HL-60/S4 treated with retinoic acid at 250 ng/mL for 4 days and 3 days (cell line): Measurements from ENCODE around the gene FTSJ3.
"Not testable (repeated sequence)": the region's sequence is repeated elsewhere in the genome, so short reads cannot be mapped to it uniquely, and the experiment has no call there.

Experiments used
- in situ Hi-C: fragments of 300-500 bp; cut with MboI; formaldehyde crosslinking; loops from 2 replicates; pipeline ENCODE4 v1.7.0; 2022; ENCODE audit warnings: low sequenced_read_pairs

The FTSJ3 gene

GRCh38 chr17:63798572-63799106 lies 28.8 kb downstream of the FTSJ3 start:
- in situ Hi-C loops = no loop called here

- in situ Hi-C loops = not testable (repeated sequence)
These were observed 31.1 kb downstream of the FTSJ3 start for GRCh38 chr17:63796375-63796774.

- in situ Hi-C loops = no loop called here
These were observed 35.3 kb downstream of the FTSJ3 start for GRCh38 chr17:63792055-63792729.

- in situ Hi-C loops = no loop called here
These were observed 37.4 kb downstream of the FTSJ3 start for GRCh38 chr17:63790057-63790456.

GRCh38 chr17:63786971-63787711 lies 40.3 kb downstream of the FTSJ3 start:
- in situ Hi-C loops = no loop called here

- in situ Hi-C loops = no loop called here
These were observed 41.3 kb downstream of the FTSJ3 start for GRCh38 chr17:63786117-63786516.

- in situ Hi-C loops = no loop called here
These were observed 41.9 kb downstream of the FTSJ3 start for GRCh38 chr17:63785556-63785955.

GRCh38 chr17:63783522-63783921 lies 43.9 kb downstream of the FTSJ3 start:
- in situ Hi-C loops = no loop called here

GRCh38 chr17:63780928-63781327 lies 46.5 kb downstream of the FTSJ3 start:
- in situ Hi-C loops = no loop called here

GRCh38 chr17:63780507-63780906 lies 47.0 kb downstream of the FTSJ3 start:
- in situ Hi-C loops = no loop called here

GRCh38 chr17:63775420-63775819 lies 52.0 kb downstream of the FTSJ3 start:
- in situ Hi-C loops = no loop called here

GRCh38 chr17:63774969-63775265 lies 52.5 kb downstream of the FTSJ3 start:
- in situ Hi-C loops = no loop called here

GRCh38 chr17:63774141-63774968 lies 53.1 kb downstream of the FTSJ3 start, which contains the start of gene DDX42:
DDX42 (plus strand) TSS chr17:63774170; CDS start chr17:63787050, 12,880 bp downstream.
- in situ Hi-C loops = no loop called here

- in situ Hi-C loops = no loop called here
These were observed 54.0 kb downstream of the FTSJ3 start, which contains the start of gene CCDC47 for GRCh38 chr17:63773272-63774140. CCDC47 (minus strand) TSS chr17:63773597; CDS start chr17:63766175, 7,422 bp downstream.

- in situ Hi-C loops = no loop called here
These were observed 54.6 kb downstream of the FTSJ3 start for GRCh38 chr17:63772801-63773271.
